Measurements from ENCODE around the gene SP2. TPM values are rescaled to one million over a fixed set of nuclear protein-coding genes. Genes with fewer than 3 reads are reported as not detected.

Gene SP2
- total and polyA plus RNA-seq, 2 of the 13 experiments (the other 11 are each of a cell fraction or from before 2014, with no cell fraction given), result 1.4 to 4.8 TPM

DNA sequence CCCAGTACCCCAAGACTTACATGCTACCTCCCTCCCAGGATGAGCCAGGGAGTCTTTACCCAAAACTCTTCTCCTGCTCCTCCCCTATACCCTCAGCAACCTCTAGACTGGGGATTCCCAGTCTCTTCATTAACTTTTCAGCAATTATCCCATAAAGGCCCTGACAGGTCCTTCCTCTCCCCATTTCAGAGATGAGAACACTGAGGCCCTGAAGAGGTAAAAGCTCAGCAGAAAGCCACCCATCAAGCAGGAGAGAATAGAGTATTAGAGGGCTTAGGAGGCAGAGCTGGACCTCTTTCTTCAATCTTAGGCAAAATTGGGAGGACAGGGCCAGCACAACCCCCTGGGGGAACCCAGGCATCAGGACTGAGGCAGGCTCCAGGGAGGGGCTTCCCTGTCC is 39.2 kb upstream of the SP2 start:
- H3K27me3 ChIP-seq (ENCODE audit: control insufficient read depth in 1 of 2, insufficient read depth in 2 of 2, low read length in 2 of 2), result peaks cover 10 to 65% of the 10 kb centered on the region in 2 experiments; a peak in 4 of 5 replicates
- no peak for DNase-seq (ENCODE audit: low spot score)
- ChIA-PET POLR2A (interaction anchor here (2.1 kb wide), 1 partner anchor 39 kb away, joined by 8 read pairs; the partner anchor contains the start of gene SP2), CTCF (ENCODE audit: low intra/inter-chr PET ratio, low total read pairs) (no interaction called here)
- no peaks in the 10 kb centered on the region for H3K9me3 ChIP-seq (ENCODE audit: low read length)
- H3K4me1 ChIP-seq (ENCODE audit: insufficient read depth, low read length), result peaks cover 1% of the 10 kb centered on the region; the same call in 1 of the 2 replicates
- H3K4me2 ChIP-seq (ENCODE audit: low read depth, low read length), result no peak overlapping the region
- no peak for FAIRE-seq
- in situ Hi-C loops (cut with HindIII; ENCODE audit: extremely low pct_ligation_motif_present, low pct_unique_long_range_greater_than_20kb) (no loop called here), intact Hi-C loops (cut with micrococcal nuclease; ENCODE audit: unreplicated experiment) (no loop called here)
- TF ChIP-seq ZNF629 (CRISPR knock-in tag; conservative IDR thresholded peaks at IDR 0.05) (peak; percentile 76), NR3C1 (CRISPR knock-in tag; IDR thresholded peaks at IDR 0.05) (no peak)
- H2AFZ ChIP-seq (ENCODE audit: low read length), result no peak overlapping the region
- H3K27ac ChIP-seq (ENCODE audit: extremely low read length, insufficient read depth, low read length), result no peak overlapping the region
- no peaks in the 10 kb centered on the region for H3K36me3 ChIP-seq (replicated peaks in 1 of 2; ENCODE audit: control insufficient read depth in 1 of 2, insufficient read depth in 2 of 2, low read length in 2 of 2)
- H4K20me1 ChIP-seq (ENCODE audit: insufficient read depth, low read length), result no peaks in the 10 kb centered on the region
- BruUV-seq (replicated peaks), result no TSS peak
- no peak for ATAC-seq
- no peaks in the 10 kb centered on the region for H3K79me2 ChIP-seq (ENCODE audit: insufficient read depth, low read length)
- H3K9ac ChIP-seq (ENCODE audit: insufficient read depth, low read depth, low read length), result no peak overlapping the region
- H3K4me3 ChIP-seq (replicated peaks in 1 of 3; ENCODE audit: insufficient read depth in 1 of 3, low read depth in 2 of 3, low read length in 3 of 3), result no peak overlapping the region

GRCh38 chr17:47857551-47858455 is 38.2 kb upstream of the SP2 start:
- H3K79me2 ChIP-seq (ENCODE audit: insufficient read depth, low read length), result no peaks in the 10 kb centered on the region
- no peak overlapping the region for H3K4me2 ChIP-seq (ENCODE audit: low read depth, low read length)
- DNase-seq (ENCODE audit: low spot score) (no peak), ATAC-seq (no peak), FAIRE-seq (no peak)
- H3K36me3 ChIP-seq (replicated peaks in 1 of 2; ENCODE audit: control insufficient read depth in 1 of 2, insufficient read depth in 2 of 2, low read length in 2 of 2), result no peaks in the 10 kb centered on the region
- in situ Hi-C loops (cut with HindIII; ENCODE audit: extremely low pct_ligation_motif_present, low pct_unique_long_range_greater_than_20kb), result no loop called here
- CTCF ChIA-PET (ENCODE audit: low intra/inter-chr PET ratio, low total read pairs), result no interaction called here
- H3K9ac ChIP-seq (ENCODE audit: insufficient read depth, low read depth, low read length), result no peak overlapping the region
- H3K27me3 ChIP-seq (ENCODE audit: control insufficient read depth in 1 of 2, insufficient read depth in 2 of 2, low read length in 2 of 2), result peaks cover 10 to 55% of the 10 kb centered on the region in 2 experiments; a peak in 4 of 5 replicates
- H3K4me3 ChIP-seq (replicated peaks in 1 of 3; ENCODE audit: insufficient read depth in 1 of 3, low read depth in 2 of 3, low read length in 3 of 3), result no peak overlapping the region
- intact Hi-C loops (cut with micrococcal nuclease; ENCODE audit: unreplicated experiment), result no loop called here
- no peak overlapping the region for H2AFZ ChIP-seq (ENCODE audit: low read length)
- no TSS peak for BruUV-seq (replicated peaks)
- peaks cover 11% of the 10 kb centered on the region for H3K4me1 ChIP-seq (ENCODE audit: insufficient read depth, low read length)
- 39% methylated on average over 15 of the region's 16 CpGs for WGBS (ENCODE audit: low lambda C conversion rate)
- no peaks in the 10 kb centered on the region for H4K20me1 ChIP-seq (ENCODE audit: insufficient read depth, low read length)
- POLR2A ChIA-PET, result no interaction called here
- no peak overlapping the region for H3K27ac ChIP-seq (ENCODE audit: extremely low read length, insufficient read depth, low read length)
- H3K9me3 ChIP-seq (ENCODE audit: low read length), result no peaks in the 10 kb centered on the region
- TF ChIP-seq TAF15 (IDR thresholded peaks at IDR 0.05; ENCODE audit: low read depth, low read length, poor library complexity, severe bottlenecking) (no peak), HDAC2 (CRISPR knock-in tag; IDR thresholded peaks at IDR 0.05) (no peak), ATF7-NPFF (CRISPR knock-in tag; IDR thresholded peaks at IDR 0.05; ENCODE audit: low read depth) (no peak), MTA3 (CRISPR knock-in tag; IDR thresholded peaks at IDR 0.05) (no peak), SCMH1 (CRISPR knock-in tag; IDR thresholded peaks at IDR 0.05; ENCODE audit: borderline replicate concordance) (no peak), GPN1 (CRISPR knock-in tag; IDR thresholded peaks at IDR 0.05; ENCODE audit: borderline replicate concordance) (no peak), TIGD3 (CRISPR knock-in tag; IDR thresholded peaks at IDR 0.05; ENCODE audit: borderline replicate concordance) (no peak), ARID5B (CRISPR knock-in tag; IDR thresholded peaks at IDR 0.05) (no peak), ZNF572 (CRISPR knock-in tag; IDR thresholded peaks at IDR 0.05) (no peak), ZSCAN25 (CRISPR knock-in tag; IDR thresholded peaks at IDR 0.05) (no peak)

Data from HepG2 (cell line).